Stimulated activated effector memory CD8-positive, alpha-beta T cell treated with anti-CD3 and anti-CD28 coated beads, Interleukin-12 subunit alpha, Interleukin-12 subunit beta, amount 100 ng/mL, for 72 hours (primary cell): ENCODE results near the gene TAS2R39.
"Not testable (repeated sequence)": the region's sequence is repeated elsewhere in the genome, so short reads cannot be mapped to it uniquely, and the experiment has no call there.

Experiments used
- ATAC-seq: fragments of 150-1000 bp; cut with Tn5 transposase; 2 replicates; pipeline ENCODE4 v1.10.0; 2021
- DNase-seq, 2 donors: peaks; one replicate each; pipeline ENCODE4 v3.0.0; 2021 to 2022; ENCODE audit warnings: low spot score in 2 of 2
- H3K27ac Mint-ChIP-seq: one replicate; pipeline ENCODE4 v1.8.0; 2022; ENCODE audit warnings: mild to moderate bottlenecking, mixed read lengths
- H3K36me3 Mint-ChIP-seq: one replicate; pipeline ENCODE4 v1.8.0; 2022; ENCODE audit warnings: mild to moderate bottlenecking, mixed read lengths
- H3K4me1 Mint-ChIP-seq: one replicate; pipeline ENCODE4 v1.8.0; 2022; ENCODE audit warnings: mixed read lengths
- H3K4me3 Mint-ChIP-seq: one replicate; pipeline ENCODE4 v1.8.0; 2022; ENCODE audit warnings: mild to moderate bottlenecking, mixed read lengths
- H3K9me3 Mint-ChIP-seq: one replicate; pipeline ENCODE4 v1.8.0; 2022; ENCODE audit warnings: mixed read lengths

TAS2R39 gene

GRCh38 chr7:143183024-143183423 lies at the start of gene TAS2R39:
Gene TAS2R39, plus strand, starts transcription at chr7:143183419. Its CDS starts 0 bp downstream, at chr7:143183419.
- no peaks in the 10 kb centered on the region for H3K4me1 Mint-ChIP-seq
- DNase-seq (no peak), ATAC-seq (no peak)
- H3K27ac Mint-ChIP-seq = no peak within 1 kb of the TSS
- H3K36me3 Mint-ChIP-seq = no peaks in the 10 kb centered on the region
- H3K9me3 Mint-ChIP-seq = peaks cover 5% of the 10 kb centered on the region
- H3K4me3 Mint-ChIP-seq = no peak within 1 kb of the TSS

- ATAC-seq (no peak), DNase-seq (no peak)
- no peak overlapping the region for H3K27ac Mint-ChIP-seq
- no peak overlapping the region for H3K4me3 Mint-ChIP-seq
- no peaks in the 10 kb centered on the region for H3K4me1 Mint-ChIP-seq
- H3K9me3 Mint-ChIP-seq = peaks cover 6% of the 10 kb centered on the region
- H3K36me3 Mint-ChIP-seq = no peaks in the 10 kb centered on the region
These were observed 36.1 kb upstream of the TAS2R39 start for GRCh38 chr7:143147070-143147469.

GRCh38 chr7:143148050-143148449 lies 35.2 kb upstream of the TAS2R39 start:
- Mint-ChIP-seq H3K4me3 (no peak overlapping the region), H3K4me1 (no peaks in the 10 kb centered on the region), H3K27ac (no peak overlapping the region), H3K9me3 (peaks cover 6% of the 10 kb centered on the region), H3K36me3 (no peaks in the 10 kb centered on the region)
- DNase-seq (no peak), ATAC-seq (no peak)

- Mint-ChIP-seq H3K9me3 (peaks cover 6% of the 10 kb centered on the region), H3K4me1 (no peaks in the 10 kb centered on the region), H3K27ac (no peak overlapping the region), H3K36me3 (no peaks in the 10 kb centered on the region), H3K4me3 (no peak overlapping the region)
- no peak for DNase-seq
- ATAC-seq = no peak
These were observed 34.6 kb upstream of the TAS2R39 start for GRCh38 chr7:143148651-143149050.

GRCh38 chr7:143150696-143151095 lies 32.5 kb upstream of the TAS2R39 start:
- DNase-seq, ATAC-seq, H3K9me3 Mint-ChIP-seq, H3K4me3 Mint-ChIP-seq, H3K27ac Mint-ChIP-seq, H3K36me3 Mint-ChIP-seq, H3K4me1 Mint-ChIP-seq: not testable (repeated sequence)

GRCh38 chr7:143158617-143159016 lies 24.6 kb upstream of the TAS2R39 start:
- H3K9me3 Mint-ChIP-seq, DNase-seq, H3K4me3 Mint-ChIP-seq, H3K4me1 Mint-ChIP-seq, H3K27ac Mint-ChIP-seq, ATAC-seq, H3K36me3 Mint-ChIP-seq: not testable (repeated sequence)

- no peaks in the 10 kb centered on the region for H3K4me1 Mint-ChIP-seq
These were observed 11.5 kb upstream of the TAS2R39 start for GRCh38 chr7:143171697-143172096.

GRCh38 chr7:143172354-143172753 lies 10.9 kb upstream of the TAS2R39 start:
- ATAC-seq = no peak
- no peaks in the 10 kb centered on the region for H3K36me3 Mint-ChIP-seq
- no peak overlapping the region for H3K4me3 Mint-ChIP-seq
- no peak for DNase-seq
- H3K4me1 Mint-ChIP-seq = no peaks in the 10 kb centered on the region
- H3K27ac Mint-ChIP-seq = no peak overlapping the region
- H3K9me3 Mint-ChIP-seq = peaks cover 2% of the 10 kb centered on the region

More at GRCh38 chr7:143171697-143172096, 11.5 kb upstream of the TAS2R39 start:
- ATAC-seq (no peak), DNase-seq (no peak)
- H3K36me3 Mint-ChIP-seq = no peaks in the 10 kb centered on the region
- H3K27ac Mint-ChIP-seq = no peak overlapping the region
- no peaks in the 10 kb centered on the region for H3K9me3 Mint-ChIP-seq
- H3K4me3 Mint-ChIP-seq = no peak overlapping the region

- H3K9me3 Mint-ChIP-seq = peaks cover 12% of the 10 kb centered on the region
- no peak for DNase-seq
- ATAC-seq = no peak
These were observed 7.1 kb upstream of the TAS2R39 start for GRCh38 chr7:143176128-143176527.

GRCh38 chr7:143177374-143178119 lies 5.7 kb upstream of the TAS2R39 start:
- DNase-seq = no peak
- Mint-ChIP-seq H3K36me3 (no peaks in the 10 kb centered on the region), H3K9me3 (peaks cover 12% of the 10 kb centered on the region), H3K4me1 (no peaks in the 10 kb centered on the region), H3K27ac (no peak overlapping the region), H3K4me3 (no peak overlapping the region)
- no peak for ATAC-seq

More at GRCh38 chr7:143176128-143176527, 7.1 kb upstream of the TAS2R39 start:
- H3K4me3 Mint-ChIP-seq = no peak overlapping the region
- H3K36me3 Mint-ChIP-seq = no peaks in the 10 kb centered on the region
- no peaks in the 10 kb centered on the region for H3K4me1 Mint-ChIP-seq
- H3K27ac Mint-ChIP-seq = no peak overlapping the region

- peaks cover 12% of the 10 kb centered on the region for H3K9me3 Mint-ChIP-seq
- ATAC-seq, H3K27ac Mint-ChIP-seq, H3K4me1 Mint-ChIP-seq, DNase-seq, H3K4me3 Mint-ChIP-seq, H3K36me3 Mint-ChIP-seq: not testable (repeated sequence)
These were observed 2.4 kb upstream of the TAS2R39 start for GRCh38 chr7:143180771-143181170.

- no peak for DNase-seq
- peaks cover 12% of the 10 kb centered on the region for H3K9me3 Mint-ChIP-seq
- no peak overlapping the region for H3K27ac Mint-ChIP-seq
- no peaks in the 10 kb centered on the region for H3K36me3 Mint-ChIP-seq
- ATAC-seq = no peak
- no peaks in the 10 kb centered on the region for H3K4me1 Mint-ChIP-seq
- no peak overlapping the region for H3K4me3 Mint-ChIP-seq
These were observed 1.9 kb upstream of the TAS2R39 start for GRCh38 chr7:143181349-143181748.

GRCh38 chr7:143185551-143185950 lies 2.3 kb downstream of the TAS2R39 start:
- H3K27ac Mint-ChIP-seq = no peak overlapping the region

GRCh38 chr7:143188994-143189393 lies 5.8 kb downstream of the TAS2R39 start:
- H3K4me1 Mint-ChIP-seq = no peaks in the 10 kb centered on the region
- no peaks in the 10 kb centered on the region for H3K36me3 Mint-ChIP-seq
- ATAC-seq (no peak), DNase-seq (no peak)
- H3K9me3 Mint-ChIP-seq = no peaks in the 10 kb centered on the region
- H3K4me3 Mint-ChIP-seq = no peak overlapping the region
- H3K27ac Mint-ChIP-seq = no peak overlapping the region

More at GRCh38 chr7:143185551-143185950, 2.3 kb downstream of the TAS2R39 start:
- DNase-seq = no peak
- Mint-ChIP-seq H3K9me3 (no peaks in the 10 kb centered on the region), H3K4me3 (no peak overlapping the region), H3K36me3 (no peaks in the 10 kb centered on the region), H3K4me1 (no peaks in the 10 kb centered on the region)
- ATAC-seq = no peak

- H3K9me3 Mint-ChIP-seq = no peaks in the 10 kb centered on the region
- no peaks in the 10 kb centered on the region for H3K36me3 Mint-ChIP-seq
- ATAC-seq (no peak), DNase-seq (no peak)
- H3K27ac Mint-ChIP-seq = no peak overlapping the region
- no peak overlapping the region for H3K4me3 Mint-ChIP-seq
- H3K4me1 Mint-ChIP-seq = no peaks in the 10 kb centered on the region
These were observed 10.7 kb downstream of the TAS2R39 start for GRCh38 chr7:143193880-143194279.

GRCh38 chr7:143199040-143199439 lies 15.8 kb downstream of the TAS2R39 start:
- H3K4me1 Mint-ChIP-seq = no peaks in the 10 kb centered on the region
- no peak overlapping the region for H3K4me3 Mint-ChIP-seq
- DNase-seq (no peak), ATAC-seq (peak; percentile 54)
- no peak overlapping the region for H3K27ac Mint-ChIP-seq
- H3K36me3 Mint-ChIP-seq = no peaks in the 10 kb centered on the region
- H3K9me3 Mint-ChIP-seq = no peaks in the 10 kb centered on the region
